ENCODE data around the gene FLT1. TPM values are rescaled to one million over a fixed set of nuclear protein-coding genes. Genes with fewer than 3 reads are reported as not detected.

The FLT1 gene
- total RNA-seq, 2 donors from 2014 or later, result 12.3 to 44.6 TPM

DNA sequence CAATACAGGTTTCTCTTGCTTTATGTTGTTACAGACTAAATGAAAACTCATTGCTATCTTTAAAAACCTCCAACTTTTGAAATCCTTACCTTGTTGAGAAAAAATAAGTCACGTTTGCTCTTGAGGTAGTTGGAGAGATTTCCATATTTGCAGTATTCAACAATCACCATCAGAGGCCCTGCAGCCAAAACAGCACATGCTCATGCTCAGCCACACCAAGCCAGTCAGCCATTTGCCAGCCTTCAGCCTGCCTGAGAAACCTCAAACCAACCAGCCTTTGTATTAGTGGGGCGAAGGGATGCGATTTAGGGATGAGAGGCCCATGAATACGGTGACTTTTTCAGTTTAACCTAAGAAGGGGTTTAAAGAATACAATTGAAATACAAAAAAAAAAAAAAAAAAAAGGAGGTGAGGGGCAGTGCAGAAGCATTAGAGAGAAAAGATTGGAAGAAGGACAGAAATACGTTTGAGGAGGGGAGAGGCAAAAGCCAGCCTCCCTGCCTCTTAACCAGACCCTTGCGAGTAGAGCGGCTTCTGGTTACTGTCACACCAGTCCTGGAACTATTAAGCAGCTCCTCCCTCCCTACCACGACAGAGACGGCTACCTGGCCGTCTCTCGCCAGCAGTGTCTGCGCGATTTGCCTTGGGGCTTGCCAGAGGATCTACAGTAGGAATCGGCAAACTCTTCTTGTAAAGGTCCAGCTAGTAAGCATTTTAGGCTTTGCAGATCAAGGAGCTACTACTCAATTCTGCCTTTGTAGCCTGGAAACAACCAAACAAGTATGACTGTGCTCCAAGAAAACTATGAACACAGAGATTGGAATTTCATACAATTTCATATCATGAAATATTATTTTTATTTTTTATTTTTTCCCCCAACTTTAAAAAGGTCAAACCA, 167.3 kb downstream of the FLT1 start:
- Histone ChIP-seq H3K4me3 (no peak overlapping the region), H3K27ac (no peak overlapping the region), H3K4me1 (ENCODE audit: control insufficient read depth in 1 of 2, low read depth in 2 of 2) (peaks cover 4 to 16% of the 10 kb centered on the region in 2 donors), H3K27me3 (replicated peaks; ENCODE audit: insufficient read depth) (no peaks in the 10 kb centered on the region), H3K9me3 (no peaks in the 10 kb centered on the region), H3K36me3 (no peaks in the 10 kb centered on the region)
- DNase-seq (ENCODE audit: low spot score) (no peak), ATAC-seq (ENCODE audit: insufficient number of reproducible peaks, low FRiP score, low read depth) (no peak)
- TF ChIP-seq, protein P1, sequence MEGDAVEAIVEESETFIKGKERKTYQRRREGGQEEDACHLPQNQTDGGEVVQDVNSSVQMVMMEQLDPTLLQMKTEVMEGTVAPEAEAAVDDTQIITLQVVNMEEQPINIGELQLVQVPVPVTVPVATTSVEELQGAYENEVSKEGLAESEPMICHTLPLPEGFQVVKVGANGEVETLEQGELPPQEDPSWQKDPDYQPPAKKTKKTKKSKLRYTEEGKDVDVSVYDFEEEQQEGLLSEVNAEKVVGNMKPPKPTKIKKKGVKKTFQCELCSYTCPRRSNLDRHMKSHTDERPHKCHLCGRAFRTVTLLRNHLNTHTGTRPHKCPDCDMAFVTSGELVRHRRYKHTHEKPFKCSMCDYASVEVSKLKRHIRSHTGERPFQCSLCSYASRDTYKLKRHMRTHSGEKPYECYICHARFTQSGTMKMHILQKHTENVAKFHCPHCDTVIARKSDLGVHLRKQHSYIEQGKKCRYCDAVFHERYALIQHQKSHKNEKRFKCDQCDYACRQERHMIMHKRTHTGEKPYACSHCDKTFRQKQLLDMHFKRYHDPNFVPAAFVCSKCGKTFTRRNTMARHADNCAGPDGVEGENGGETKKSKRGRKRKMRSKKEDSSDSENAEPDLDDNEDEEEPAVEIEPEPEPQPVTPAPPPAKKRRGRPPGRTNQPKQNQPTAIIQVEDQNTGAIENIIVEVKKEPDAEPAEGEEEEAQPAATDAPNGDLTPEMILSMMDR (IDR thresholded peaks at IDR 0.05), result no peak

DNA sequence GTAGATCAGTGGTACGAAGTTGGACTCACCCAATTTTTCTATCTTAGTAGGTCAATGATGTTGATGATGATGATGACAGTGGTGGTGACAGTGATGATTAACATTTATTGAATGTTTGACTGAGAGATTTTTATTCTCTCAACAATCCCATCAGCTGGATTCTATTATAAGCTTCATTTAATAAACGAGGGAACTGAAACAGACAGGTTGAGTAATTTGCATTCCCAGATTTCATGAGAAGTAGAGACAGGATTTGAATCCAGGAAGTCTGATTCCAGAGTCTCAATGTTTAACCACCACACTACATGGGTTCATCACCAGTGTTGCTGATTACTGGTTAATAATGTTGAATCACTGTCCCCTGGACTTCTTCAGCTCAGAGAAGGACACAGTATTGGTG, 168.9 kb downstream of the FLT1 start:
- TF ChIP-seq, protein P1 (IDR thresholded peaks at IDR 0.05), result no peak
- DNase-seq (ENCODE audit: low spot score) (no peak), ATAC-seq (ENCODE audit: insufficient number of reproducible peaks, low FRiP score, low read depth) (no peak)
- no peaks in the 10 kb centered on the region for H3K9me3 ChIP-seq
- H3K4me3 ChIP-seq, result no peak overlapping the region
- H3K4me1 ChIP-seq (ENCODE audit: control insufficient read depth in 1 of 2, low read depth in 2 of 2), result peaks cover 4 to 16% of the 10 kb centered on the region in 2 donors
- H3K27ac ChIP-seq, result no peak overlapping the region
- no peaks in the 10 kb centered on the region for H3K36me3 ChIP-seq
- H3K27me3 ChIP-seq (replicated peaks; ENCODE audit: insufficient read depth), result no peaks in the 10 kb centered on the region

DNA sequence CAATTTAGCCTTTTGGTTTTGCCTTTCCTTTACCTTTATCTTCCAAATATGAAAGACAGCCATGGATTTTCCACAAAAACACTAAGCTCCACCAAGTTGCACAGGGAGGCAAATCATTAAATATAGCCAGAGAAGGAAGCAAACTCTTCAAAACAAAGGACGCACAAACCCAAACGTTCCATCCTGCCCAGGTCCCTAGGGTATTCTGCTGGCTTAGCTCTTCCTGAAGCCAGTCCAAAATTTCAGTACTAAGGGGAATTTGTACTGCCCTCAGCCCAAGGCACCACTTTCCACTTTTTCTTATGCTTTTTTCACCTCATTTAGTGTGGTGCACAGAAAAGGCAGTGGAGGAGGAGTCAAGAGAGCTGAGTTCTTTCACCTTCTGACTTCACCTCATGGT, 169.9 kb downstream of the FLT1 start:
- H3K36me3 ChIP-seq, result no peaks in the 10 kb centered on the region
- H3K9me3 ChIP-seq, result no peaks in the 10 kb centered on the region
- H3K27ac ChIP-seq, result no peak overlapping the region
- DNase-seq (ENCODE audit: low spot score) (no peak), ATAC-seq (ENCODE audit: insufficient number of reproducible peaks, low FRiP score, low read depth) (no peak)
- TF ChIP-seq, protein P1 (IDR thresholded peaks at IDR 0.05), result no peak
- H3K4me1 ChIP-seq (ENCODE audit: control insufficient read depth in 1 of 2, low read depth in 2 of 2), result peaks cover 4 to 16% of the 10 kb centered on the region in 2 donors
- no peak overlapping the region for H3K4me3 ChIP-seq
- no peaks in the 10 kb centered on the region for H3K27me3 ChIP-seq (replicated peaks; ENCODE audit: insufficient read depth)

DNA sequence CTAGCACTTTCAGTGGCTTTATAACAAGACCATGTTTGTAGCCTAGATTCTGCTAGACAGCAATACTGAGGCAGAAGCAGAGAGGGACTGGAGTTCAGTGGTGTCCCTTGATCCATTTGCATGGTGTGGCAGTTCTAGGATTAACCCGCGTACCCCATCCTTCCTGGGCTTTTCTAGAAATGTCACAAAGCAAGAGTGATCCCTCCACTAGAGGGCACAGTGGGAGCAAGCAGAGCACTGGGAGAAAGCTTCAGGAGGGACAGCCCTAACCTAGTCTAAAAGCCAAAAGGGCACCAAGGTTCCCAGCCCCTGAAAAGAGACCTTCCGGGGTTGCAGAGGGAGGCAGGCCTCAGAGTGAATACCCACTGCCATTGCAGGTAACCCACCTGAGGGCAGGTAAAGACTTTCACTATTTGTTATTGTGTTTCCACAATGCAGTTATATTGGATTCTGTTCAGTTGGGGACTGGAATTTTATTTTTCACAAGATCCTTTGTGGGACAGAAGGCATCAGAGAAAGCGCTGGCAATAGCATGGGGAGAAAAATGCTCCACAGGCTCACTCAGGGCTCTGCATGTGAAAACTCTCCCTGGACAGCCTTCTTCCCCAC, 170.6 kb downstream of the FLT1 start:
- TF ChIP-seq, protein P1 (IDR thresholded peaks at IDR 0.05), result peak; percentile 61
- Histone ChIP-seq H3K36me3 (no peaks in the 10 kb centered on the region), H3K9me3 (no peaks in the 10 kb centered on the region), H3K27me3 (replicated peaks; ENCODE audit: insufficient read depth) (no peaks in the 10 kb centered on the region), H3K4me3 (no peak overlapping the region), H3K27ac (no peak overlapping the region), H3K4me1 (ENCODE audit: control insufficient read depth in 1 of 2, low read depth in 2 of 2) (peaks cover 4 to 16% of the 10 kb centered on the region in 2 donors)
- ATAC-seq (ENCODE audit: insufficient number of reproducible peaks, low FRiP score, low read depth) (no peak), DNase-seq (ENCODE audit: low spot score) (no peak)

DNA sequence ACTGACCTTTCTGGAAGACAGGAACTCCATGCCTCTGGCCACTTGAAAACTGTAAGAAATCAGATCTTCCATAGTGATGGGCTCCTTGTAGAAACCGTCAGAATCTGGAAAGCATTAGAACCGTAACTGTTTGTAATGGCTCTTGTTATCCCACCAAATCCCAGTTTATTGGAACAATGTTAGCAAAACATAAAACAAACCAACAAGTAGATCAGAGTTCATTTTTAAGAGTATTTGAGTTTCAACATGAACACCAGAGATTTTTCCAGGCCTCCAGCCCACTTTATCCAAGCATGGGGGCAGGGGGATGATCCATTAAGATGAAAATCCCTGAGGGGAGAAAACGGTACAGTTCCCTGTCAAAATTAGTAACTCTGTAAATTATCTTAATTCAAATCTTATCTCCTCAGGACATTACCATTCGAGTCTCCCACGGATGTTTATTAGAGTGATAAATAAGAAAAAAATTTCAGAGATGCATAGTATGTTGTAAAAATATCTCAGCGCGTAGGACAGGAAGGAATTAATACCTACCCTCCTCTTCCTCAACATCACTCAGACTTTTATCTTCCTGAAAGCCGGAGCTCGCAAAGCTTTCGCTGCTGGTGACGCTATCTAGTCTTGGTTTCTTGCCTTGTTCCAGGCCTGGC, 172.5 kb downstream of the FLT1 start:
- no peaks in the 10 kb centered on the region for H3K36me3 ChIP-seq
- no peaks in the 10 kb centered on the region for H3K27me3 ChIP-seq (replicated peaks; ENCODE audit: insufficient read depth)
- H3K4me1 ChIP-seq (ENCODE audit: control insufficient read depth in 1 of 2, low read depth in 2 of 2), result peaks cover 4 to 16% of the 10 kb centered on the region in 2 donors
- TF ChIP-seq, protein P1 (IDR thresholded peaks at IDR 0.05), result no peak
- H3K9me3 ChIP-seq, result no peaks in the 10 kb centered on the region
- no peak for ATAC-seq (ENCODE audit: insufficient number of reproducible peaks, low FRiP score, low read depth)
- no peak for DNase-seq (ENCODE audit: low spot score)
- no peak overlapping the region for H3K4me3 ChIP-seq
- H3K27ac ChIP-seq, result no peak overlapping the region
